ENCODE results near the gene CNTROB.
"Not testable (repeated sequence)": the region's sequence is repeated elsewhere in the genome, so short reads cannot be mapped to it uniquely, and the experiment has no call there.

Gene CNTROB

DNA sequence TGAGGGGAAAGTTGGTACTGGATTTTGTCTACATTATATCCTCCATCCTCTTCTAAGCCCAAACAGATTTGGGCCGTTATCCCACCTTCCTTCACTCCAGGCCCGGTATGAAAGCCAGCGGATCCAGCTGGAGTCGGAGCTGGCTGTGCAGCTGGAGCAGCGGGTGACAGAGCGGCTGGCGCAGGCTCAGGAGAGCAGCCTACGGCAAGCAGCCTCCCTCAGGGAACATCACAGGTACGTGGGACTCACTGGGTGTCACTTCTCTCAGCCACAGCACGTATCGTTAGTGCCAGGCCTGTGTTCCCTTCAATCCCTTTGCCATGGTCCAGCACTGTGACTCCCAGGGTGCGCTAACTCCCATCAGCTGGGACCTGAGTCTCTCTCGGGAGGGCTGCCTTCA, 11.3 kb downstream of the CNTROB start:
- no peak for DNase-seq (ENCODE audit: low read depth)

DNA sequence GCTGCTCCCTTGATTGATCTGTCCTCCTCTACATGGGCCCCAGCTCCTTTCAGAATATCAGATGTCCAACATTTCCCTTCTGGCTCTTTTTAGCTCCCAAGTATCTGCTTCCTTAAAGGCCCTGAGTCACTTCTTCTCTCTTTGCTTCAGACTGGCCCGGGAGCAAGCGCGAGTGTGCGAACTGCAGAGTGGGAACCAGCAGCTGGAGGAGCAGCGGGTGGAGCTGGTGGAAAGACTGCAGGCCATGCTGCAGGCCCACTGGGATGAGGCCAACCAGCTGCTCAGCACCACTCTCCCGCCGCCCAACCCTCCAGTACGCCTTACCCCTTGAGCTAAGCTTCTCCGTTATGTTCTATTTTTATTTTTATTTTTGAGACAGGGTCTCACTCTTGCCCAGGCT, 12.3 kb downstream of the CNTROB start:
- no peak for DNase-seq (ENCODE audit: low read depth)

DNA sequence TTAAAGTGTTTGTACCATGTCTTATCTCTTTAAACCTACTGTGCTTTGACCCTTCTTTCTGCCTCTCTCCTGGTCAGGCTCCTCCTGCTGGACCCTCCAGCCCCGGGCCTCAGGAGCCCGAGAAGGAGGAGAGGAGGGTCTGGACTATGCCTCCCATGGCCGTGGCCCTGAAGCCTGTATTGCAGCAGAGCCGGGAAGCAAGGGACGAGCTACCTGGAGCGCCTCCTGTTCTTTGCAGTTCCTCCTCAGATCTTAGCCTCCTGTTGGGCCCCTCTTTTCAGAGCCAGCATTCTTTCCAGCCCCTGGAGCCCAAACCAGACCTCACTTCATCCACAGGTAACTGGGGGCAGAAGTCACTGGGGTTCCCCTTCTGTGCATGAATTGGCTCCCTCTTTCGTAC, 13.6 kb downstream of the CNTROB start:
- DNase-seq (ENCODE audit: low read depth), result no peak

DNA sequence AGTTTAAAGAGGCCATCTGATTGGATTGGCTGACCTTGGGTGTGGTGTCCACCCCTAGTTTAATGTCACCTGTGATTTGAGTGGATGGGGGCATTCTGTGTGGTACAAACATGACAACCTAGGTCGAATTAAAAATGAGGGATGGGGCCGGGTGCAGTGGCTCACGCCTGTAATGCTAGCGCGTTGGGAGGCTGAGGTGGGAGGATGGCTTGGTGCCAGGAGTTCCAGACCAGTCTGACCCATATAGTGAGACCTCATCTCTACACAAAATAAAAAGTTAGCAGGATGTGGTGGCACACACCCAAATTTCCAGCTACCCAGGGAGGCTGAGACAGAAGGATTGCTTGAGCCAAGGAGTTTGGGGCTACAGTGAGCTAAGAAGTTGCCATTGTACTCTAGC, 14.4 kb downstream of the CNTROB start:
- DNase-seq (ENCODE audit: low read depth), result no peak

DNA sequence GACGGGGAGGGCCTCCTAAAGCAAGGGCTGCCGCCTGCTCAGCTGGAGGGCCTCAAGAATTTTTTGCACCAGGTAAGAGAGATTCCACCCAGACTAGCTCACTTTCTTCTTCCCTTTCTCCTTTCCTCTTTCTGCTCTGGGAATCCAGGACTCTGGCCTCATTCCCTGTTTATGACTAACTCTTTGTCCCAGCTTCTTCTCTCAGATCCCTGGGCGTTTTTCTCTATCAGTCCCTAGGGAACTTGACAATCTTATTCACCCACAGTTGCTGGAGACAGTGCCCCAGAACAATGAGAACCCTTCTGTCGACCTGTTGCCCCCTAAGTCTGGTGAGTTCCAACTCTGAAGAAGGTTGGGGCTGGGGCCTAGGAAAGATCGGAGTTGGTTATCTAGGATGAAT, 15.6 kb downstream of the CNTROB start:
- no peak for DNase-seq (ENCODE audit: low read depth)

DNA sequence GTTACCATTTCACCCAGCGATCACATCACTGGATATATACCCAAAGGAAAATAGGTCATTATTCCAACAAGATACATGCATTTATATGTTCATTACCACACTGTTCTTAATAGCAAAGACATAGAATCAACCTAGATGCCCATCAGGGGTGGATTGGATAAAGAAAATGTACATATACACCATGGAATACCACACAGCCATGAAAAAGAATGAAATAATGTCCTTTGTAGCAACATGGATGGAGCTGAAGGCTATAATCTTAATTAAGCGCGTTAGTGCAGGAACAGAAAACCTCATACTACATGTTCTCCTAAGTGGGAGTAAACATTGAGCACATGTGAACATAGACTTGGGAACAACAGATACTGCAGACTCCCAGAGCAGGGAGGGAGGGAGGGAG, 18.6 kb downstream of the CNTROB start:
- no peak for DNase-seq (ENCODE audit: low read depth)

DNA sequence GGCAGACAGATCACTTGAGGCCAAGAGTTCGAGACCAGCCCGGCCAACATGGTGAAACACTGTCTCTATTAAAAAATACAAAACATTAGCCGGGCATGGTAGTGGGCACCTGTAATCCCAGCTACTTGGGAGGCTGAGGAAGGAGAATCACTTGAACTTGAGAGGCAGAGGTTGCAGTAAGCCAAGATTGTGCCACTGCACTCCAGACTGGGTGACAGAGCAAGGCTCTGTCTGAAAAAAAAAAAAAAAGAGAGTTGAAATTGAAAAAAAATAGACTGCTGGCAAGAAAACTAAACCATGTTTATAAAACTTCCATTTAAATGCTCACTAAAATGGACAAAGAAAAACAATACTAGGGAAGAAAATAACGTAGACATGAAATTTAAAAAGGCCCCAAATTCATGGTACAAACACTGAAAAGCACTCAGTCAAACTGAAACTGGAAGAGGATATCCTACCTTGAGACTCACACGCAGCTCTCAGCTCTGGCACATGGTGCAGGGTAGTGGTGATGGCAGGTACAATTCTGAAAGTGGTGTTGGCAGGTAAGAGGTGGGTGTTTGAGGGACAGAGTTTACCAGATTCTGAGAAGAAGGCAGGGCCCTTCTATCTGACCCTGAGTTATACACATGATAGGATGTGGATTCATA, 19.3 kb downstream of the CNTROB start:
- peak; percentile 15 for DNase-seq (ENCODE audit: low read depth)

DNA sequence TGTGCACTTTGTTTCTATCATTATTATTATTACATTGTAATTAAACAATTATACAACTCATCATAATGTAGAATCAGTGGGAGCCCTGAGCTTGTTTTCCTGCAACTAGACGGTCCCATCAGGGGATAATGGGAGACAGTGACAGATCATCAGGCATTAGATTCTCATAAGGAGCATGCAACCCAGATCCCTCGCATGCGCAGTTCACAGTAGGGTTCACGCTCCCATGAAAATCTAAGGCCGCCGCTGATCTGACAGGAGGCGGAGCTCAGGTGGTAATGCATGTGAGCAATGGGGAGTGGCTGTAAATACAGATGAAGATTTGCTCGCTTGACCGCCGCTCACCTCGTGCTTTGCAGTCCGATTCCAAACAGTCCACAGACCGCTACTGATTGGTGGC, 21.3 kb downstream of the CNTROB start:
- not testable (repeated sequence) for DNase-seq (ENCODE audit: low read depth)

DNA sequence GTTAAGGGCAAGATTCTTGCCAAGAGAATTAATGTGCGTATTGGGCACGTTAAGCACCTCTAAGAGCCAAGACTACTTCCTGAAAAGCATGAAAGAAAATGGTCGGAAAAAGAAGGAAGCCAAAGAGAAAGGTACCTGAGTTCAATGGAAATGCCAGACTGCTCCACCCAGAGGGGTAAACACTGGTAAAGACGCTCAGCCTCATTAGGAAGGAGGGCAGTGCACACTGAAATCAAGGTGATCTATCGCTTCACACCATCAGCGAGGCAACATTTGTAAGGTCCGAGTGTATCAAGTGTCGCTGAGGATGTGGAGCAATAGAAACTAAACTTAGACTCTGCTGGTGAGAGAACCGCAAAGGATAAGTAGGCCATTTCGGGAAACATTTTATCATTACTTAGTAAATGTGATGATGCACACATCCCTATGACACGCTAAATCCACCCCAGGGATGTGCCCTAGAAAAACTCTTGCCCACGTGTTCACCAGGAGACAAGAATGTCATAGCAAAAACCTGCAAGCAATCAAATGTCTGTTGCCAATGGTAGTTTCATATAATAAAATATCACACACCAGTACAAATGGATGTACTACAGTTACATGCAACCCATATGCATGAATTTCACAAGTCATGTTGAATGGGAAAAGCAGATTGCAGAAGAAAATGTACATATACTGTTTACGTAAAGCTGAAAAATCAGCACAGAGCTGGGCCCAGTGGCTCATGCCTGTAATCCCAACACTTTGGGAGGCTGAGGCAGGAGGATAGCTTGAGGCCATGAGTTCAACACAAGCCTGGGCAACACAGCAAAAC, 23.6 kb downstream of the CNTROB start:
- DNase-seq (ENCODE audit: low read depth), result no peak

DNA sequence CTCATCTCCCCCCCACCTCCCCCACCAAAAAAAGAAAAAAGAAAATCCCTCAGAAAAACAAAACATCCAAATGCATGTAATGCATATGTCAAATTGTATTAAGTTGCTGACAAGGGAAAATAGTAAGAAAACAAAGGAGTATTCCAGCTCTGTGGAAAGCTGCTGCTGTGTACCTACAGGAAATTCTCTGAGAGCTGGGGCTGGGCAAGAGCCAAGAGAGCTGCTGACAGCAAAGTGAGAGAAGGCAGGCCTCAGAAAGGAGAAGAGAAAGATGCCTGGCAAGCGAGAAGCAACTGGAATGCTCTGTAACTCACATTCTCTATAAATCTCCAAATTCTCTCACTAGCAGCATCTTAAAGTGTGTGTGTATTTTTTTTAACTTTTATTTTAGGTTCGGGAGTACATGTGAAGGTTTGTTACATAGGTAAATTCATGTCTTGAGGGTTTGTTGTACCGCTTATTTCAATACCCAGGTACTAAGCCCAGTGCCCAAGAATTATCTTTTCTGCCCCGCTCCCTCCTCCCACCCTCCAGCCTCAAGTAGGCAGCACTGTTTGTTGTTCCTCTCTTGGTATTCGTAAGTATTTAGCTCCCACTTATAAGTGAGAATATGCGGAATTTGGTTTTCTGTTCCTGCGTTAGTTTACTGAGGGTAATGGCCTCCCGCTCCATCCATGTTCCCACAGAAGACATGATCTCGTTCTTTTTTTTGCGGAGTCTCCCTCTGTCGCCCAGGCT, 24.4 kb downstream of the CNTROB start:
- no peak for DNase-seq (ENCODE audit: low read depth)

DNA sequence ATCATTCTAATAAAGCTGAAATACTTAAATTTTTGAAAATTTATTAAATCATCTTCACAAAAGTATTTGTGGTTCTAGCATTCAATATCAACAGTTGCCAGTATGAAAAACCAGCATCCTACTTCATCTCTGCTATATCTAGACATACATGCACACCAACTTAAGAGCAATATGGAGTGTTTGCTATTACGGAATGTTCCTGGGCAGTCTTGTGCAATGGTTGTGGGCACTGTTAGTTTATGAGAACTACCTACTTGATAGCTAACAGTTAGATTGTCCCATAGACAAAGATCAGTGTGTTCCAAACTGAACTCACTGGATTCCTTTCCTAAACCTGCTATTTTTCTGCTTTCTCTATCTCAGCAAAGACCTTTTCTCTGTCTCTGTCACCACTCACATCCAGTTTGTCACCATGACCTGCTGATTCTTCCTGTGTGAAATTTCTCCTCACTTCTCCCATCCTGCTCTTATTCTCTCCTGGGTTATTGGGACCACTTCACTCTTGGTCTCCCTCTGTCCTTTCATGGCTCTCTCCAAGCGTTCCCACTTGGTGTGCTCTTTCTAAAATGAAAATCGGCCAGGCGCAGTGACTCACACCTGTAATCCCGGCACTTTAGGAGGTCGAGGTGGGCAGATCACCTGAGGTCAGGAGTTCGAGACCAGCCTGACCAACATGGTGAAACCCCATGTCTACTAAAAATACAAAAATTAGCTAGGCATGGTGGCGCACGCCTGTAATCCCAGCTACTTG, 27.7 kb downstream of the CNTROB start:
- DNase-seq (ENCODE audit: low read depth), result no peak

DNA sequence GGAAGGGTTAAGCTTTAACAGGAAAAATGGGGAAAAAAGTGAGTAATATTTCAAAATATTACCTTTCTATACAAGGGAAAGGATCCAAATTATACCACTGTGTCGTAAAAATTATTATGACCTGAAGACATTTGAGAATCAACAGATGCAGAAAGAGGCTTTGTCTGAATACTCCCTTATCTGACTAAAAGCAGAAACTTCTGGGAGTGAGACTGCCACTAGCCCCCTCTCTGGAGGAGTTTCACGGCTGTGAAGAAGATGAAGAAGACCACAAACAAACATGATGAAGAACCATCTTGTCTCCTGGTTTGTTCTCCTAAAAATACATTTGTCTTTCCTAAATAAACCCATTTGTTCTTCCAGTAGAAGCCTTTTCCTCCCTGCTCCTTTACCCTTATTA, 29.4 kb downstream of the CNTROB start:
- DNase-seq (ENCODE audit: low read depth), result no peak

DNA sequence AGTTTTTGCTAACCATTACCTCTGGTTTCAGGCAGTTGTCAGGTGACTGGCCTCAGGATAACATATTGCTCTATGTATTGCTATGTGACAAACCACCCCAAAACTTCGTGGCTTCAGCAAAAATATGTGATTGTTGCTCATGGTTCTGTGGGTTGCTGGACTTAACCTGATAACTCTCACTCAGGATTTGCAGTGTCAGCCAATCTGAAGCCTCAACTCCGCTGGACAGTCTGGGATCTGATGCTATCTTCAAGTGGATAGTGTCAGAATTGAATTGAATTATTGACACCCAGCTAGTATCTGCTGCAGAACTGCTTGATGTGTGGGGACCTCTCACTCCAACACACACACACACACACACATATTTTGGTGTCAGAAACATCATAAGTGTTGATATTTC, 35.7 kb downstream of the CNTROB start:
- DNase-seq (ENCODE audit: low read depth), result no peak

DNA sequence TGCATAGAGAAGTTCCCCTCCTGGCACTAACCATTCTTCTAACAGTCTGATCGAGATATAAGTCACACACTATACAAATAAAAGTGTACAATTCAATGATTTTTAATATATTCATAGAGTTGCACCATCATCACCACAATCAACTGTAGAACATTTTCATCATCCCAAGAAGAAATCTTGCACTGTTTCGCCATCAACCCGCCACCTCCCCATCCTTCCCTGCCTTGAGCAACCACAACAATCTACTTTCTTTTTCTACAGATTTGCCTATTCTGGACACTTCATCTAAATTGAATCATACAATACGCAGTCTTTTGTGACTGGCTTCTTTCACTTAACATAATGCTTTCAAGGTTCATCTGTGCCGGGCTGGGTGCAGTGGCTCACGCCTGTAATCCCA, 37.4 kb downstream of the CNTROB start:
- DNase-seq (ENCODE audit: low read depth), result no peak

DNA sequence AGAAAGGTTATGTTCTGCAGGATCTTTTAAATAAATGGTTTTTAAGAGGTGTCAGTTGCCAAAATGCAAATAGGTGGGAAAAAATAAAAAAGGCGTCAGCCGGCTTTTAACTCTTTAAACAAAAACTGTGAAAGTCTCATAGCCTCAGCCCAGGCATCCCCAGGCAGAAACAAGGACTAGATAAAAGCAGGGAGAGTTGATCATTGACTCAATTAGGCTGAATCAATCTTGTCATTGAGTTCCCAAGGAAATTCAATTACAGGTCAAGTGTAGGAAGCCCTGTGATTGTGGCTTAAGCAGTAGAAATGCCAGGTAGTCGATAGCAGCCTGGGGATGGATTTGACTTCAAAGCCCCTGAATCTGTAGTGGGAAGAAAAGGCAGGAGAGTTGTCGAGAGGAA, 39.6 kb downstream of the CNTROB start:
- no peak for DNase-seq (ENCODE audit: low read depth)

DNA sequence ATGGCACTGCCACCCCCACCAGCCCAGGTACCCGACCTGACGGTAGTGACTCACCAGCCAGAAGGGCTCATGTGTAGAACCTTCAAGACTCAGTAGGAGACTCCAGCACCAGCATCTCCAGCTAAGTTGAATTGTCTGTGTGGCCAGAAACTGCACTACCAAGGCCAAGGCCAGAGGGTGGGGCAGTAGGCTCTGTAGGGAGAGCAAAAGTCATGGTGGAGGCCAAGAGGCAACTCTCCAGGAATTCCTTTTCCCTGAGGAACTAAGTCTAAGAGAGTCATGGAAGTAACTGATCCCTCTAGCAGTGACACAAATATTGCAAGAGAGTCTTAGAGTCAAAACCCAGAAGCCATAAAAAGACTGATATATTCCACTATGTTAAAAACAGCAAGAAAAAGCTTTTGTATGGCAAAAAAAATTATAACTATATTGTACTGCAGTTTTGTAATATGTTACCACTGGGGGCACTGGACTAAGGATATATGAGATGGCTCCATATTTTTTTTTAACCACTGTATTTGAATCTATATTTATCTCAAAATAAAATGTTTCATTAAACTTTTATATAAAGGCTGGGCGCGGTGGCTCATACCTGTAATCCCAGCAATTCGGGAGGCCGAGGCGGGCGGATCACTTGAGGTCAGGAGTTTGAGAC, 40.3 kb downstream of the CNTROB start:
- DNase-seq (ENCODE audit: low read depth), result no peak

DNA sequence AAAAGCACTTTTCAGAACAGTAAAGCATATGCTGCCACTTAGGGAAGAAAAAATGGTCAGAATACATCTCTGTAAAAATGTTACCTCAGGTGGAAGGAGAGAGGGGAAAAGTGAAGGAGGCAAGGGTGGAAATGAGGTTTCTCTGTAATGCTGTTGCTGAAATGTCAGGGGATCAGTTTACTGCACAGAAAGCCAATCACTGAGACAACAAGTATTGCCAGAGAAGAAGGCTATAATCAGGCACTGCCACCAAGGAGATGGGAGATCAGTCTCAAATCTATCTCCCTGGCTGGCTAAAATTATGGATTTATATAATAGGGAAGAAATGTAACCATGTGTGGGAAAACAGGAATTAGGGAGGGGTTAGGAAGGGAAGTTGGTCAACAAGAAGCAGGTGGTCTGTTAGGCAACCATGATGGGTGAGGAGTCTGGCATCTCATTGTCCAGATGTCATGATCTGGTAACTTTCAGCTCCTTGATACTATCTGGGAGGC, 42.7 kb downstream of the CNTROB start:
- no peak for DNase-seq (ENCODE audit: low read depth)

DNA sequence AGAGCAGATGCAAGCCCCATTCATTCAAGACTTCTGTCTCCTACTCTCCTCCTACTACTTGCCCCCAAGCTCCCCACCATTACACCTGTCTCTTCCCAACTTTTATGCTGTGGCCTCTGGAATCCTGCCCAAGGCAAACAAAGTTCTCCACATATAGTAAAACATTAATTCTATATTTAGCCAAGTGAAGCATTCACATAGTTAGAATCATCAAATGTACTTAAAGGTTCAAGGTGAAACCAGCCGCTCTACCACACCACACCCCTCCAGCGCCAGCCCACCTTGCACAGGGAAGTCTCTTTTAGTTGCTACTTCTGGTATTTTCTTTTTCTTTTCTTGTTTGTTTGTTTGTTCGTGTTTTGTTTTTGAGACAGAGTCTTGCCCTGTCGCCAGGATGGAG, 45.0 kb downstream of the CNTROB start:
- no peak for DNase-seq (ENCODE audit: low read depth)

DNA sequence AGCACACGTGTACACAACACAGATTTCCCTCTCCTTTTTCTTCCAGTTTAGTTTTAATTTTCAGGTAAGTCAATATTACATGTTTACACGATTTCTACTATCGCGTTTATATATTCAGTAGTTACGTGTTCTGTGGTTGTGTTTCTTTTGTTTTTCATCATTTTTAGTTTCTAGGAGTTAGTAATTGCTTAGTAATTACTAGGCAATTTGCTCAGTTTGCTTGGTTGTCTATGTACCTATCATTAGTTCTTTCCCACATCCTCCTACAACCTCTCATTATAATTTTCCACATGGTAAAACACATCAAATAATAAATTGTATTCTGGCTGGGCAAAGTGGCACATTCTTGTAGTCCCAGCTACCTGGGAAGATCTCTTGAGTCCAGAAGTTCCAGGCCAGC, 45.8 kb downstream of the CNTROB start:
- no peak for DNase-seq (ENCODE audit: low read depth)

DNA sequence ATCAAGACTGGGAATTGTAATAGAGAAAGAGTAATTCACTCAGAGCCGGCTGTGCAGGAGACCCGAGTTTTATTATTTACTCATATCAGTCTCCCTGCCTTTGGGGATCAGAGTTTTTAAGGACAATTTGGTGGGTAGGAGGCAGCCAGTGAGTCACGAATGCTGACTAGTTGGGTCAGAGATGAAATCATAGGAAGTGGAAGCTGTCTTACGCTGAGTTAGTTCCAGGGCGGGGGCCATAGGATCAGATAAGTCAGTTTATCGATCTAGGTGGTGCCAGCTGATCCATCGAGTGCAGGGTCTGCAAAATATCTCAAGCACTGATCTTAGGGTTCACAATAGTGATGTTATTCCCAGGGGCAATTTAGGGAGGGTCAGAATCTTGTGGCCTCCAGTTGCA, 50.2 kb downstream of the CNTROB start:
- DNase-seq (ENCODE audit: low read depth), result no peak

DNA sequence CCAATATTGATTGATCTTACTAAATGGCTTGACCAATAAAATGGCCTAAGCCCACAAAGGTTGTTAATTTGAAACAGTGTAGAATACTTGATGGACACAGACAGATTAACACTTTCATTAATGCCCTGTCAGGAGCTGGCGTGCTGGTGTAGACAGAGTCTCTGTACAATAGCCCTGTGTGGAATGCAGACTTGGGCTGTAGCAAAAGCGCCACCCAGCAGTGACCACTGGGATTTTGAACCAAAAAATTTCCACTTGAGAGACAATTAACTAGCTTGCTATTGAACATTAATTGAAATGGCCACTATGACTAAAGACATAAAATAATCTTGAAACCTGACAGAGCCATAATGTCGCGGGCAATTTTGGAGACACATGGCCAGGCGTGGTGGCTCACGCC, 50.7 kb downstream of the CNTROB start:
- DNase-seq (ENCODE audit: low read depth), result no peak

DNA sequence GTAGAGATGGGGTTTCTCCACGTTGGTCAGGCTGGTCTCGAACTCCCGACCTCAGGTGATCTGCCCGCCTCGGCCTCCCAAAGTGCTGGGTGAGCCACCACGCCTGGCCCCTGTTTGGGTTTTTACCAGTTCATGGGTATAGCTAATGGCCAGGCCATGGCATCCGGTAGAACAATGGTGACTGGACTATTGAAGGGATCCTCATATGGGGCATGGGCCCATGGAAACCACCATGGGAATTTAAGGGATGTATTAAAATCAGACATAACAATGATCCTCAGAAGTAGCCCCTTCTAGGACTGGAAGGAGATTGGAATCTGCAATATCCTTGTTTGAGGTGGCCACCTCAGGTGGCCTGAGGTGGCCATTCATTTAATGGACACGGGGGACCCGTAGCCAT, 52.9 kb downstream of the CNTROB start:
- DNase-seq (ENCODE audit: low read depth), result no peak

Measured in stimulated activated CD4-positive, alpha-beta T cell treated with anti-CD3 and anti-CD28 coated beads, Interleukin-2, amount 100 ng/mL, for 4 hours (primary cell).